Vagina (tissue), 2 donors: ENCODE results near the gene ATP5PO.

Experiments used
- POLR2A ChIP-seq, 2 donors: fragments of 450-650 bp; IDR thresholded peaks; one replicate each; pipeline ENCODE4 v1.6.1; 2017; ENCODE audit warnings: antibody characterized with exemption in 2 of 2, mild to moderate bottlenecking in 2 of 2, moderate library complexity in 2 of 2
- TF ChIP-seq, protein P1 (sequence below), 3 experiments: fragments of 450-650 bp in 2 of 3; fragments of 200-600 bp in 1 of 3; sonication (generic) in 1 of 3; IDR thresholded peaks; one replicate each; pipeline ENCODE4 v1.5.1; 2017 to 2019; ENCODE audit warnings: antibody characterized with exemption in 3 of 3, mild to moderate bottlenecking in 2 of 3, moderate library complexity in 2 of 3

DNA sequence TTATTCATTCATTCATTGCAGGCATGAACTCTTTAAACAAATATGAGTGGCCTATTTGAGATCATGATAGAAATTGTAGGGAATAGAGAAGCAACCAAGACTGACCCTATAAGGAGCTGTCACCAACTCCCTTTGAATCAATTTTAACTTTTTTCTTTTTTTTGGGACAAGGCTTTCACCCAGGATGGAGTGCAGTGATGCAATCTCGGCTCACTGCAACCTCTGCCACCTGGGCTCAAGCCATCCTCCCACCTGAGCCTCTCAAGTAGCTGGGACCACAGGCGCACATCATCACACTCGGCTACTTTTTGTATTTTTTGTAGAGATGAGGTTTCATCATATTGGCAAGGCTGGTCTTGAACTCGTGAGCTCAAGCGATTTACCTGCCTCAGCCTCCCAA, 17.1 kb upstream of the ATP5PO start:
- TF ChIP-seq, protein P1, sequence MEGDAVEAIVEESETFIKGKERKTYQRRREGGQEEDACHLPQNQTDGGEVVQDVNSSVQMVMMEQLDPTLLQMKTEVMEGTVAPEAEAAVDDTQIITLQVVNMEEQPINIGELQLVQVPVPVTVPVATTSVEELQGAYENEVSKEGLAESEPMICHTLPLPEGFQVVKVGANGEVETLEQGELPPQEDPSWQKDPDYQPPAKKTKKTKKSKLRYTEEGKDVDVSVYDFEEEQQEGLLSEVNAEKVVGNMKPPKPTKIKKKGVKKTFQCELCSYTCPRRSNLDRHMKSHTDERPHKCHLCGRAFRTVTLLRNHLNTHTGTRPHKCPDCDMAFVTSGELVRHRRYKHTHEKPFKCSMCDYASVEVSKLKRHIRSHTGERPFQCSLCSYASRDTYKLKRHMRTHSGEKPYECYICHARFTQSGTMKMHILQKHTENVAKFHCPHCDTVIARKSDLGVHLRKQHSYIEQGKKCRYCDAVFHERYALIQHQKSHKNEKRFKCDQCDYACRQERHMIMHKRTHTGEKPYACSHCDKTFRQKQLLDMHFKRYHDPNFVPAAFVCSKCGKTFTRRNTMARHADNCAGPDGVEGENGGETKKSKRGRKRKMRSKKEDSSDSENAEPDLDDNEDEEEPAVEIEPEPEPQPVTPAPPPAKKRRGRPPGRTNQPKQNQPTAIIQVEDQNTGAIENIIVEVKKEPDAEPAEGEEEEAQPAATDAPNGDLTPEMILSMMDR (IDR thresholded peaks at IDR 0.05): no peak
- TF ChIP-seq POLR2A (IDR thresholded peaks at IDR 0.05): no peak
